Chondrocyte (in vitro differentiated cells): ENCODE data around the gene FHIT. TPM values are rescaled to one million over a fixed set of nuclear protein-coding genes. Genes with fewer than 3 reads are reported as not detected.
"Not testable (repeated sequence)": the region's sequence is repeated elsewhere in the genome, so short reads cannot be mapped to it uniquely, and the experiment has no call there.

Source experiments
- DNase-seq: peaks from one replicate; pipeline ENCODE4 v3.0.0; 2021; ENCODE audit warnings: mixed read lengths, low spot score
- H3K27ac Mint-ChIP-seq: one replicate; pipeline ENCODE4 v1.8.0; 2021; ENCODE audit warnings: mild to moderate bottlenecking, moderate library complexity, mixed read lengths; ENCODE audit not compliant: unreplicated experiment
- H3K27me3 Mint-ChIP-seq: 2 replicates; pipeline ENCODE4 v1.8.0; 2021; ENCODE audit warnings: low read depth, mixed read lengths
- H3K36me3 Mint-ChIP-seq: 2 replicates; pipeline ENCODE4 v1.8.0; 2021; ENCODE audit warnings: low read depth, mixed read lengths
- H3K4me1 Mint-ChIP-seq: 2 replicates; pipeline ENCODE4 v1.8.0; 2021; ENCODE audit warnings: low read depth, mild to moderate bottlenecking, mixed read lengths
- H3K4me3 Mint-ChIP-seq: one replicate; pipeline ENCODE4 v1.8.0; 2021; ENCODE audit warnings: mild to moderate bottlenecking, moderate library complexity, mixed read lengths; ENCODE audit not compliant: unreplicated experiment
- H3K9me3 Mint-ChIP-seq: 2 replicates; pipeline ENCODE4 v1.8.0; 2021; ENCODE audit warnings: low read depth, mixed read lengths
- total RNA-seq: library from RNA; stranded (reverse); gene quantifications from 3 replicates; pipeline ENCODE4 v1.2.1, GENCODE V29; 2021
- TF ChIP-seq, protein P1 (sequence below): fragments of 200-600 bp; sonication (generic); IDR thresholded peaks from 2 replicates; pipeline ENCODE4 v1.5.0; 2021; ENCODE audit warnings: antibody characterized with exemption, mild to moderate bottlenecking, moderate library complexity

Gene FHIT
- total RNA-seq, 1 donor from 2014 or later, result 3.8 TPM

DNA sequence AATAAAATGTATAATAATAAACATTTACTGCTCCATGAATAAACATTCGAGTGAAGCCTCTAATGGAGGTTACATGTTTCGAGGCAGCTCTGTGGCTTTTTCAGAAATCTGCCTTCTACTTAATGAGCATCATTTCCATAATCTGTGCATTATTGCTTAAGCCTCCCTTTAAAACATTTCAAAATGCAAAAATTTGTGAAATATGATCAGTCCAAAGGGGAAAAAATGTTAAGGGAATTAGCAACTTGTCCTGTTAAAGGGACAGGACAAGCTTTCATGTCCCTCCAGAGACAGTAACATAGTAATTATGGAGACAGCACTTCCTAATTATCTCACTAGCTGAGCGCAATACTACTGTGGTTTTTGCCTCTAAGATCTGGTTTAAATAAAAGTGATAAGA, 1314.8 kb downstream of the FHIT start:
- TF ChIP-seq, protein P1, sequence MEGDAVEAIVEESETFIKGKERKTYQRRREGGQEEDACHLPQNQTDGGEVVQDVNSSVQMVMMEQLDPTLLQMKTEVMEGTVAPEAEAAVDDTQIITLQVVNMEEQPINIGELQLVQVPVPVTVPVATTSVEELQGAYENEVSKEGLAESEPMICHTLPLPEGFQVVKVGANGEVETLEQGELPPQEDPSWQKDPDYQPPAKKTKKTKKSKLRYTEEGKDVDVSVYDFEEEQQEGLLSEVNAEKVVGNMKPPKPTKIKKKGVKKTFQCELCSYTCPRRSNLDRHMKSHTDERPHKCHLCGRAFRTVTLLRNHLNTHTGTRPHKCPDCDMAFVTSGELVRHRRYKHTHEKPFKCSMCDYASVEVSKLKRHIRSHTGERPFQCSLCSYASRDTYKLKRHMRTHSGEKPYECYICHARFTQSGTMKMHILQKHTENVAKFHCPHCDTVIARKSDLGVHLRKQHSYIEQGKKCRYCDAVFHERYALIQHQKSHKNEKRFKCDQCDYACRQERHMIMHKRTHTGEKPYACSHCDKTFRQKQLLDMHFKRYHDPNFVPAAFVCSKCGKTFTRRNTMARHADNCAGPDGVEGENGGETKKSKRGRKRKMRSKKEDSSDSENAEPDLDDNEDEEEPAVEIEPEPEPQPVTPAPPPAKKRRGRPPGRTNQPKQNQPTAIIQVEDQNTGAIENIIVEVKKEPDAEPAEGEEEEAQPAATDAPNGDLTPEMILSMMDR, result no peak
- Mint-ChIP-seq H3K4me3 (no peak overlapping the region), H3K36me3 (no peaks in the 10 kb centered on the region), H3K9me3 (no peaks in the 10 kb centered on the region), H3K4me1 (no peaks in the 10 kb centered on the region), H3K27me3 (no peaks in the 10 kb centered on the region), H3K27ac (no peak overlapping the region)
- DNase-seq, result no peak

GRCh38 chr3:59935025-59935424, 1316.2 kb downstream of the FHIT start:
- DNase-seq, result no peak
- H3K9me3 Mint-ChIP-seq, result no peaks in the 10 kb centered on the region
- no peaks in the 10 kb centered on the region for H3K27me3 Mint-ChIP-seq
- no peaks in the 10 kb centered on the region for H3K36me3 Mint-ChIP-seq
- H3K4me3 Mint-ChIP-seq, result no peak overlapping the region
- H3K4me1 Mint-ChIP-seq, result no peaks in the 10 kb centered on the region
- H3K27ac Mint-ChIP-seq, result no peak overlapping the region
- TF ChIP-seq, protein P1, result no peak

DNA sequence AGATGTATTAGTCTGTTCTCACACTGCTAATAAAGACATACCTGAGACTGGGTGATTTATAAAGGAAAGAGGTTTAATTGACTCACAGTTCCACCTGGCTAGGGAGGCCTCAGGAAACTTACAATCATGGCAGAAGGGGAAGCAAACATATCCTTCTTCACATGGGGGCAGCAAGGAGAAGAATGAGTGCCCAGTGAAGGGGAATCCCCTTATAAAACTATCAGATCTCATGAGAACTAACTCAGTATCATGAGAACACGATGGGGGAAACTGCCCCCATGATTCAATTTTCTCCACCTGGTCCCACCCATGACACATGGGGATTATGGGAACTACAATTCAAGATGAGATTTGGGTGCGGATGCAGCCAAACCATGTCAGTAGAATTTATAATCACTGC, 1316.7 kb downstream of the FHIT start:
- not testable (repeated sequence) for H3K4me3 Mint-ChIP-seq, H3K27me3 Mint-ChIP-seq, H3K4me1 Mint-ChIP-seq, H3K27ac Mint-ChIP-seq, DNase-seq, H3K9me3 Mint-ChIP-seq, H3K36me3 Mint-ChIP-seq

DNA sequence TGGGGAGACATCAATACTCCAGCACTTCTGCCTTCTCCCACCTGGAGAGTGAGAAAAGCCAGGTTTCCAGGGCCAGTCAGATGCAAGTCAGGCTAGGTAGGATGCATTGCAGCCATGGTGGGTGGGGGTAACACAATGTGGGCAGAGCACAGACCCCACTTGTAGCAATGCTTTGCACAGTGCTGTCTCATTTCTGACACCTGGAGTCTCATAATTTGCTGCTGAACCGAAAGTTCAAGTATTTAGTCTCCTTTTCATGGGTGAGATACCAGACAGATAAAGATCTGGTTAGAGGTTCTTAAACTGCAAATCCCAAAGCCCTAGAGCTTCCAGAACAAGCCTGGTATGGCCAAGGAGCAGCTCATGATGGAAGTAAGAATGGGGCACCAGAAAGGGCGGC, 1321.1 kb downstream of the FHIT start:
- no peak for DNase-seq
- H3K9me3 Mint-ChIP-seq, result no peaks in the 10 kb centered on the region

GRCh38 chr3:59927056-59927455, 1324.2 kb downstream of the FHIT start:
- TF ChIP-seq, protein P1, result no peak
- H3K9me3 Mint-ChIP-seq, result no peaks in the 10 kb centered on the region
- no peaks in the 10 kb centered on the region for H3K4me1 Mint-ChIP-seq
- peaks cover 6% of the 10 kb centered on the region for H3K27me3 Mint-ChIP-seq
- H3K4me3 Mint-ChIP-seq, result no peak overlapping the region
- no peaks in the 10 kb centered on the region for H3K36me3 Mint-ChIP-seq
- no peak for DNase-seq
- no peak overlapping the region for H3K27ac Mint-ChIP-seq

More for the DNA sequence above, 1321.1 kb downstream of the FHIT start:
- H3K27ac Mint-ChIP-seq, result no peak overlapping the region
- peaks cover 2% of the 10 kb centered on the region for H3K27me3 Mint-ChIP-seq
- TF ChIP-seq, protein P1, result no peak
- H3K4me3 Mint-ChIP-seq, result no peak overlapping the region
- H3K4me1 Mint-ChIP-seq, result no peaks in the 10 kb centered on the region
- no peaks in the 10 kb centered on the region for H3K36me3 Mint-ChIP-seq

- no peak overlapping the region for H3K4me3 Mint-ChIP-seq
- H3K27me3 Mint-ChIP-seq, result peaks cover 6% of the 10 kb centered on the region
- no peak for DNase-seq
- no peaks in the 10 kb centered on the region for H3K9me3 Mint-ChIP-seq
- no peak overlapping the region for H3K27ac Mint-ChIP-seq
- no peaks in the 10 kb centered on the region for H3K36me3 Mint-ChIP-seq
- TF ChIP-seq, protein P1, result no peak
- no peaks in the 10 kb centered on the region for H3K4me1 Mint-ChIP-seq
These were observed 1325.3 kb downstream of the FHIT start for GRCh38 chr3:59925946-59926345.
